Measurements from ENCODE around the gene SYT15B. TPM values are rescaled to one million over a fixed set of nuclear protein-coding genes. Genes with fewer than 3 reads are reported as not detected.
A peak's percentile ranks its signal among the peaks of the same experiment; 100 is the strongest.
"Not testable (repeated sequence)": the region's sequence is repeated elsewhere in the genome, so short reads cannot be mapped to it uniquely, and the experiment has no call there.

SYT15B gene
- total RNA-seq, 1 experiment from 2014 or later, result 0.94 TPM

DNA sequence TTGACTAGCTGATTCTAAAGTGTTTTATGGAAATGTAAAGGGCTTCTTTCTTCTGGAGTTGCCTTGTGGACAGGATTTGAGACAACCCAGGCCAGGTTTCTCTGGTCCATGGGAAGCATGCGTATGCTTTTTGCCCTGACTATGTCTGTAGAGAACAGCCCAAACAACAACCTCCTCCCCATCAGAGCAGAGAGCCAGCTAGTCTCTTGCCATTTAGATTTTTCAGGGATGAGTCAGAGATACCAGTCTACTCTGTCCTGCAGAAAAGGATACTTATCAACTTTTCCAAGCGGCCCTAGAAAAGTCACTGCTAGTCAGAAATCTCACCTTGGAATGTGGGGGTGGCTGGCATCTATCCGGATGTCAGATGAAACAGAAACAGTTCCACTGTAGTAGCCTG is 11.6 kb downstream of the SYT15B start:
- H3K27ac ChIP-seq; H3K9me2 ChIP-seq (ENCODE audit: insufficient read depth); H3K27me3 ChIP-seq (ENCODE audit: insufficient read depth, low read depth); H3F3A ChIP-seq (ENCODE audit: insufficient read depth, low read depth); H3K9me3 ChIP-seq (ENCODE audit: insufficient read depth, low read depth); H3K4me2 ChIP-seq; BruUV-seq (replicated peaks); CTCF ChIA-PET; H3K4me3 ChIP-seq; intact Hi-C loops (cut with micrococcal nuclease; ENCODE audit: unreplicated experiment); H3K36me3 ChIP-seq (ENCODE audit: low read depth); H4K20me1 ChIP-seq (ENCODE audit: insufficient read depth); H3K4me1 ChIP-seq (replicated peaks; ENCODE audit: insufficient read depth); POLR2A ChIA-PET (ENCODE audit: unreplicated experiment); H3K79me2 ChIP-seq (ENCODE audit: low read depth); DNase-seq; H2AFZ ChIP-seq: not testable (repeated sequence)

DNA sequence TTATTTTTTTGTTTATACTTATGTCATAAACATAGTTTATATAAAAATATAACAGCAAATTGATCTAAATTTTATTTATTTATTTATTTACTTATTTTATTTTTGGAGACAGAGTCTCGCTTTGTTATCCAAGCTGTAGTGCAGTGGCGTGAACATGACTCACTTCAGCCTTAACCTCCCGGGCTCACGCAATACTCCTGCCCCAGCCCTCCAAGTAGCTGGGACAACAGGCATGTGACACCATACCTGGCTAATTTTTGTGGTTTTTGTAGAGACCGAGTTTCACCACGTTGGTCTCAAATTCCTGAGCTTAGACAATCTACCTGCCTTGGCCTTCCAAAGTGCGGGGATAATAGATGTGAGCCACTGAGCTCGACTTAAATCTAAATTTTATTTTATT is 13.0 kb downstream of the SYT15B start:
- H3K4me3 ChIP-seq; H3F3A ChIP-seq (ENCODE audit: insufficient read depth, low read depth); H2AFZ ChIP-seq; H3K27ac ChIP-seq; H3K9me2 ChIP-seq (ENCODE audit: insufficient read depth); POLR2A ChIA-PET (ENCODE audit: unreplicated experiment); H4K20me1 ChIP-seq (ENCODE audit: insufficient read depth); H3K27me3 ChIP-seq (ENCODE audit: insufficient read depth, low read depth); H3K79me2 ChIP-seq (ENCODE audit: low read depth); H3K4me2 ChIP-seq; H3K4me1 ChIP-seq (replicated peaks; ENCODE audit: insufficient read depth); H3K36me3 ChIP-seq (ENCODE audit: low read depth); BruUV-seq (replicated peaks); CTCF ChIA-PET; DNase-seq; H3K9me3 ChIP-seq (ENCODE audit: insufficient read depth, low read depth); intact Hi-C loops (cut with micrococcal nuclease; ENCODE audit: unreplicated experiment): not testable (repeated sequence)

DNA sequence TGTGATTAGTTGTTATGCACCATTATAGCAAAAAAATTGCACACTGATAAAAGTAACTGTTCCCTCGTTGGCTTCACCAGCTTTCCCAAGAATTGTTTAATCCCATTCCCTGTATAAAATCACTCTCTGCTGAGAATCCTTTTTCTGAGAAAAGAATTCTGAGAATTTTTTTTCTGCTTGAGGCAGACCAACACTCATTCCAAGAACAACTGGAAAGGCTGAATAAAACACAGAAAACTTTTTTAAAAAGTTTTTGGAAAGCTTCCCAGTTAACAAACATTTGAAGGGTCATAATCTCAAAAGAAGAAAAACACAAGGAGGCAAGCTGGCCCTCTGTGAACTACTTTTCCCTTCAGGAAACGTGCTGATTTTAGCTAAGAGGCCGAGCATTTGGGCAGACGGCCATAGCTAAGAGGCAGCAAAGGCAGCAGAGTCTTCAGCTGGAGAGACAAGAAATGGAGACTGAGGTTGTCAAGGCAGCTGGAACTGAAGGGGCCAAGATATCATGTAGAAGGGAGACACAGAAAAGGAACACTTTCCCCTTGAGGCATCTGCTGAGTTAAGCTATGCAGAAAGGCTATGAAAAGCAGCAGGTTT is 16.5 kb downstream of the SYT15B start:
- BruUV-seq (replicated peaks); intact Hi-C loops (cut with micrococcal nuclease; ENCODE audit: unreplicated experiment): not testable (repeated sequence)

DNA sequence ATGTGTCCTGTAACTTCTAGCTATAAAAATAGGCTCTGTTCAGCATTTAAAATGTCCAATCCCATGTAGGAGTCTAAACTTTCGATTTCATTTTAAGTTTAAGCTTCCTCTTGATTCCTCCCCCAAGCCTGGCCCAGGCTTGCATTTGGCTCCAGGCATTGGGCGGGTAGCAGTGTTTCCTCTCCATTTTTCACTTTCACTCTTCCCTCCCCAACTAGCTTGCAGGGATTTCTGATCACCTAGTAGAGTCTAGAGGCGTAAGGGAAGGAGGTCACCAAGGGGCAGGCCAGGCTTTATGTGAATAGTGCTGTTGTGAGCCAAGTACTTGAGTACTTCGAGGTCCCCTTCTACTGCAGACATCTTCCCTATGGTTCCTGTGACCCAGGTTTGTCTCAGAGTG is 18.5 kb downstream of the SYT15B start:
- H3K79me2 ChIP-seq (ENCODE audit: low read depth); H3K4me1 ChIP-seq (replicated peaks; ENCODE audit: insufficient read depth); H3K27ac ChIP-seq; H3K9me3 ChIP-seq (ENCODE audit: insufficient read depth, low read depth); POLR2A ChIA-PET (ENCODE audit: unreplicated experiment); H3K27me3 ChIP-seq (ENCODE audit: insufficient read depth, low read depth); DNase-seq; intact Hi-C loops (cut with micrococcal nuclease; ENCODE audit: unreplicated experiment); H3K36me3 ChIP-seq (ENCODE audit: low read depth); H3K4me3 ChIP-seq; H4K20me1 ChIP-seq (ENCODE audit: insufficient read depth); H2AFZ ChIP-seq; CTCF ChIA-PET; H3K9me2 ChIP-seq (ENCODE audit: insufficient read depth); H3F3A ChIP-seq (ENCODE audit: insufficient read depth, low read depth): not testable (repeated sequence)
- TSS peak; percentile 43 for BruUV-seq (replicated peaks)
- H3K4me2 ChIP-seq, result peak overlapping the region; percentile 50; the same call in 1 of the 2 replicates

More for the DNA sequence above, 16.5 kb downstream of the SYT15B start:
- H4K20me1 ChIP-seq (ENCODE audit: insufficient read depth); POLR2A ChIA-PET (ENCODE audit: unreplicated experiment); H3K4me1 ChIP-seq (replicated peaks; ENCODE audit: insufficient read depth); H3K4me3 ChIP-seq; H3K9me2 ChIP-seq (ENCODE audit: insufficient read depth); H3K79me2 ChIP-seq (ENCODE audit: low read depth); H3K4me2 ChIP-seq; DNase-seq; H3F3A ChIP-seq (ENCODE audit: insufficient read depth, low read depth); H3K36me3 ChIP-seq (ENCODE audit: low read depth); H3K9me3 ChIP-seq (ENCODE audit: insufficient read depth, low read depth); H3K27ac ChIP-seq; H3K27me3 ChIP-seq (ENCODE audit: insufficient read depth, low read depth); CTCF ChIA-PET; H2AFZ ChIP-seq: not testable (repeated sequence)

DNA sequence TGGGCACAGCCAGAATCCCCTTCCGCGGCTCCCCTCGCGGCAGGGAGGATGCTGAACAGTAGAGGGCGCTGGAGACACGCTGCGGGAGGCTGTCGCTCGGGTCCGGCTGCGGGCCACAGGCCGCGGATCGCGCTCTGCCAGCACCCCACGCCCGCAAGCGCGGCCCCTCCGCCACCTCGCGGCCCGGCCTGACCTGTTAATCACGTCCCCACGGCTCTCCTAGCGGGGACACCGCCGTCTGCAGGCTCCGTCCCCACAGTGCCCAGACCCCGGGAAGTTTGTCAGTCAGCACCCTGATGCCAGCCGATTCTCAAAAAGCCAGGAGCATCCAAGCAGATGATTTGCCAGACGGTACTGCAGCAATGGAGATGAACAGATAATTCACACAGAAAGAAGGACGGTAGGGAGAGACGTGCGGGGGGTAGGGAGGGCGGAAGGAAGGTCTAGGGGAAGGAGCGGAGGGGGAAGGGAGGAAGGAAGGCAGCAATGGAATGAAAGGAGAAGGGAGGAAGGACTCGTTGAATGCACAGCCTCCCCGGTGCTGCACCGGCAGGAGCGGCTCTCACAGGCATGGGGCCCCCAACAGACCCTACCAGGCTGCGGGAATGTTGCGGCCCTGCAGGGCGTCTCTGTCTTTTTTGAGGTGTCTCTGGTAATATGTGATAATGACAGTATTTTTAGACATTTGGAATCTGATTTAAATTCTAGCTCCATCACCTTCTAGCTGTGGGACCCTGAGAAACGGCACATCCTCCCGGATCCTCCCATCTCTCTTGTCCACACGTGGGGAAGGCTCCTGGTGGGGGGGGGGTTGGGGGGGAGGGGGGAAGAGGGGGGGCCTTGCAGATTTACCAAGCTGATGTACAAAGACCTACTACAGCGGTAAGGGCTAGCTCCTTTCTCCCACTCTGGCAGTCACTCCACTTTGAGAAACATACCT is 19.5 kb downstream of the SYT15B start:
- H3F3A ChIP-seq (ENCODE audit: insufficient read depth, low read depth); H2AFZ ChIP-seq; POLR2A ChIA-PET (ENCODE audit: unreplicated experiment); BruUV-seq (replicated peaks); H3K27me3 ChIP-seq (ENCODE audit: insufficient read depth, low read depth); intact Hi-C loops (cut with micrococcal nuclease; ENCODE audit: unreplicated experiment); CTCF ChIA-PET; H3K27ac ChIP-seq; H3K9me3 ChIP-seq (ENCODE audit: insufficient read depth, low read depth); H3K9me2 ChIP-seq (ENCODE audit: insufficient read depth); H3K4me1 ChIP-seq (replicated peaks; ENCODE audit: insufficient read depth); H4K20me1 ChIP-seq (ENCODE audit: insufficient read depth); H3K36me3 ChIP-seq (ENCODE audit: low read depth); H3K79me2 ChIP-seq (ENCODE audit: low read depth): not testable (repeated sequence)
- peak; percentile 26 to 65 for DNase-seq
- H3K4me2 ChIP-seq, result peak overlapping the region; percentile 54; the same call in 1 of the 2 replicates
- peak overlapping the region; percentile 35; the same call in 1 of the 2 replicates for H3K4me3 ChIP-seq
- TF ChIP-seq, protein P1, sequence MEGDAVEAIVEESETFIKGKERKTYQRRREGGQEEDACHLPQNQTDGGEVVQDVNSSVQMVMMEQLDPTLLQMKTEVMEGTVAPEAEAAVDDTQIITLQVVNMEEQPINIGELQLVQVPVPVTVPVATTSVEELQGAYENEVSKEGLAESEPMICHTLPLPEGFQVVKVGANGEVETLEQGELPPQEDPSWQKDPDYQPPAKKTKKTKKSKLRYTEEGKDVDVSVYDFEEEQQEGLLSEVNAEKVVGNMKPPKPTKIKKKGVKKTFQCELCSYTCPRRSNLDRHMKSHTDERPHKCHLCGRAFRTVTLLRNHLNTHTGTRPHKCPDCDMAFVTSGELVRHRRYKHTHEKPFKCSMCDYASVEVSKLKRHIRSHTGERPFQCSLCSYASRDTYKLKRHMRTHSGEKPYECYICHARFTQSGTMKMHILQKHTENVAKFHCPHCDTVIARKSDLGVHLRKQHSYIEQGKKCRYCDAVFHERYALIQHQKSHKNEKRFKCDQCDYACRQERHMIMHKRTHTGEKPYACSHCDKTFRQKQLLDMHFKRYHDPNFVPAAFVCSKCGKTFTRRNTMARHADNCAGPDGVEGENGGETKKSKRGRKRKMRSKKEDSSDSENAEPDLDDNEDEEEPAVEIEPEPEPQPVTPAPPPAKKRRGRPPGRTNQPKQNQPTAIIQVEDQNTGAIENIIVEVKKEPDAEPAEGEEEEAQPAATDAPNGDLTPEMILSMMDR (conservative IDR thresholded peaks at IDR 0.05), result 0 out of 2 replicates have a peak, but pooled peaks have one; percentile 21

DNA sequence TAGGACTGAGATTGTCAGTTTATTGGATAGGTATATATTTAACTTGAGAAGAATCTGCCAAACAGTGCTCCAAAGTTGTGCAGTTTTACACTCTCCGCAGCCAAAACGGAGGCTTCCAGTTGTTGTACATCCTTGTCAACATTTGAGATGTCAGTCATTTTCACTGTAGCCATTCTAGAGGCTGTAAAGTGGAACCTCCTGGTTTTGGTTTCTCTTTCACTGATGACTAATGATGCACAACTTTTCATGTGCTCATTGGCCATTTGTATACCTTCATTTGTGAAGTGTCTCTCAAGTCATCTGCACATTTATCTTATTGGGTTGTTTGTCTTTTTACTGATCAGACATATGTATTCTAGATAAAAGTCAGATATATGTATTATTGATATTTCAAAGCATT is 22.5 kb downstream of the SYT15B start:
- H3K27me3 ChIP-seq (ENCODE audit: insufficient read depth, low read depth); CTCF ChIA-PET; H3K27ac ChIP-seq; H3K4me1 ChIP-seq (replicated peaks; ENCODE audit: insufficient read depth); H3K79me2 ChIP-seq (ENCODE audit: low read depth); DNase-seq; POLR2A ChIA-PET (ENCODE audit: unreplicated experiment); H3K4me2 ChIP-seq; BruUV-seq (replicated peaks); H2AFZ ChIP-seq; H3K9me3 ChIP-seq (ENCODE audit: insufficient read depth, low read depth); H4K20me1 ChIP-seq (ENCODE audit: insufficient read depth); H3K4me3 ChIP-seq; H3F3A ChIP-seq (ENCODE audit: insufficient read depth, low read depth); H3K9me2 ChIP-seq (ENCODE audit: insufficient read depth); intact Hi-C loops (cut with micrococcal nuclease; ENCODE audit: unreplicated experiment); H3K36me3 ChIP-seq (ENCODE audit: low read depth): not testable (repeated sequence)
